Measurements from ENCODE around the gene PIK3C2G. TPM values are rescaled to one million over a fixed set of nuclear protein-coding genes. Genes with fewer than 3 reads are reported as not detected.
"Not testable (repeated sequence)": the region's sequence is repeated elsewhere in the genome, so short reads cannot be mapped to it uniquely, and the experiment has no call there.

Gene PIK3C2G
- polyA plus RNA-seq, 1 of the 3 experiments (the other 2 are of a cell fraction), result 0.02 TPM

- H3K9me3 ChIP-seq, result no peaks in the 10 kb centered on the region
- TF ChIP-seq PBX3 (IDR thresholded peaks at IDR 0.05) (no peak), EP300 (IDR thresholded peaks at IDR 0.05; ENCODE audit: borderline replicate concordance in 1 of 2, low read depth in 1 of 2, low read length in 1 of 2) (peak in 1 of 2 experiments; percentile 26; a peak in 1 of 4 replicates), YY1 (IDR thresholded peaks at IDR 0.05; ENCODE audit: low read depth) (no peak), MAX (IDR thresholded peaks at IDR 0.05; ENCODE audit: low read depth) (0 out of 2 replicates have a peak, but pooled peaks have one; percentile 29), TCF12 (IDR thresholded peaks at IDR 0.05) (peak; percentile 50), MEF2A (IDR thresholded peaks at IDR 0.05; ENCODE audit: borderline replicate concordance, low read depth) (peak; percentile 78), FOSL2 (IDR thresholded peaks at IDR 0.05; ENCODE audit: borderline replicate concordance, low read depth) (peak; percentile 65; the same call in 1 of the 2 replicates), USF2 (IDR thresholded peaks at IDR 0.05; ENCODE audit: borderline replicate concordance, low read depth, low read length) (no peak), NFIC (IDR thresholded peaks at IDR 0.05; ENCODE audit: borderline replicate concordance) (0 out of 2 replicates have a peak, but pooled peaks have one; percentile 12), TAF1 (IDR thresholded peaks at IDR 0.05; ENCODE audit: borderline replicate concordance, low read depth, low read length) (no peak), CTCF (IDR thresholded peaks at IDR 0.05) (no peak), JUND (IDR thresholded peaks at IDR 0.05) (peak; percentile 61), ELF1 (IDR thresholded peaks at IDR 0.05) (no peak), IRF3 (IDR thresholded peaks at IDR 0.05; ENCODE audit: low read depth, low read length) (no peak)
- H3K4me3 ChIP-seq (ENCODE audit: low read depth in 2 of 2, low read length in 1 of 2), result no peak overlapping the region
- H3K27ac ChIP-seq (ENCODE audit: low read depth in 2 of 2, low read length in 1 of 2), result peak overlapping the region in 1 of 2 experiments; percentile 45; a peak in 2 of 4 replicates
- H3K27me3 ChIP-seq (ENCODE audit: insufficient read depth), result no peaks in the 10 kb centered on the region
- H3K4me2 ChIP-seq, result no peak overlapping the region
- WGBS (ENCODE audit: low lambda C conversion rate), result 19% methylated on average over 4 of the region's 4 CpGs
- H3K36me3 ChIP-seq (replicated peaks in 1 of 2; ENCODE audit: control insufficient read depth in 1 of 2, insufficient read depth in 2 of 2, low read length in 1 of 2), result no peaks in the 10 kb centered on the region
- no peaks in the 10 kb centered on the region for H3K79me2 ChIP-seq (ENCODE audit: insufficient read depth)
- H4K20me1 ChIP-seq (ENCODE audit: insufficient read depth), result no peaks in the 10 kb centered on the region
- no peak for DNase-seq
- ChIA-PET CTCF (no interaction called here), POLR2A (no interaction called here)
- H2AFZ ChIP-seq (ENCODE audit: low read depth), result no peak overlapping the region
- peaks cover 3% of the 10 kb centered on the region for H3F3A ChIP-seq (replicated peaks; ENCODE audit: insufficient read depth)
- no peaks in the 10 kb centered on the region for H3K4me1 ChIP-seq (ENCODE audit: control insufficient read depth in 1 of 2, insufficient read depth in 2 of 2, low read depth in 1 of 2, low read length in 1 of 2)
- no peak overlapping the region for H3K9ac ChIP-seq
- no peaks in the 10 kb centered on the region for H3K9me2 ChIP-seq
These were observed 429.3 kb downstream of the PIK3C2G start for GRCh38 chr12:18690653-18691052.

GRCh38 chr12:18693986-18694385 is 432.7 kb downstream of the PIK3C2G start:
- CTCF ChIA-PET, result not testable (repeated sequence)

More at GRCh38 chr12:18693986-18694385, 432.7 kb downstream of the PIK3C2G start:
- H3K27ac ChIP-seq (ENCODE audit: low read depth in 2 of 2, low read length in 1 of 2); H3K9me3 ChIP-seq; DNase-seq; POLR2A ChIA-PET; H4K20me1 ChIP-seq (ENCODE audit: insufficient read depth); H3K9ac ChIP-seq; H3K36me3 ChIP-seq (replicated peaks in 1 of 2; ENCODE audit: control insufficient read depth in 1 of 2, insufficient read depth in 2 of 2, low read length in 1 of 2); H3F3A ChIP-seq (replicated peaks; ENCODE audit: insufficient read depth); H3K4me1 ChIP-seq (ENCODE audit: control insufficient read depth in 1 of 2, insufficient read depth in 2 of 2, low read depth in 1 of 2, low read length in 1 of 2); H3K9me2 ChIP-seq; H3K4me3 ChIP-seq (ENCODE audit: low read depth in 2 of 2, low read length in 1 of 2); H3K79me2 ChIP-seq (ENCODE audit: insufficient read depth); H3K4me2 ChIP-seq; H3K27me3 ChIP-seq (ENCODE audit: insufficient read depth); H2AFZ ChIP-seq (ENCODE audit: low read depth): not testable (repeated sequence)
- 67% methylated on average over 5 of the region's 5 CpGs for WGBS (ENCODE audit: low lambda C conversion rate)

All from SK-N-SH (cell line).